ENCODE data around the gene MIPOL1.

- TF ChIP-seq, protein P1, sequence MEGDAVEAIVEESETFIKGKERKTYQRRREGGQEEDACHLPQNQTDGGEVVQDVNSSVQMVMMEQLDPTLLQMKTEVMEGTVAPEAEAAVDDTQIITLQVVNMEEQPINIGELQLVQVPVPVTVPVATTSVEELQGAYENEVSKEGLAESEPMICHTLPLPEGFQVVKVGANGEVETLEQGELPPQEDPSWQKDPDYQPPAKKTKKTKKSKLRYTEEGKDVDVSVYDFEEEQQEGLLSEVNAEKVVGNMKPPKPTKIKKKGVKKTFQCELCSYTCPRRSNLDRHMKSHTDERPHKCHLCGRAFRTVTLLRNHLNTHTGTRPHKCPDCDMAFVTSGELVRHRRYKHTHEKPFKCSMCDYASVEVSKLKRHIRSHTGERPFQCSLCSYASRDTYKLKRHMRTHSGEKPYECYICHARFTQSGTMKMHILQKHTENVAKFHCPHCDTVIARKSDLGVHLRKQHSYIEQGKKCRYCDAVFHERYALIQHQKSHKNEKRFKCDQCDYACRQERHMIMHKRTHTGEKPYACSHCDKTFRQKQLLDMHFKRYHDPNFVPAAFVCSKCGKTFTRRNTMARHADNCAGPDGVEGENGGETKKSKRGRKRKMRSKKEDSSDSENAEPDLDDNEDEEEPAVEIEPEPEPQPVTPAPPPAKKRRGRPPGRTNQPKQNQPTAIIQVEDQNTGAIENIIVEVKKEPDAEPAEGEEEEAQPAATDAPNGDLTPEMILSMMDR (conservative IDR thresholded peaks at IDR 0.05; ENCODE audit: low read depth in 2 of 2), result no peak
- TF ChIP-seq POLR2AphosphoS5 (IDR thresholded peaks at IDR 0.05; ENCODE audit: low read depth) (no peak), EZH2 (IDR thresholded peaks at IDR 0.05; ENCODE audit: low read depth, unreplicated experiment) (no peak), REST (IDR thresholded peaks at IDR 0.05; ENCODE audit: unreplicated experiment) (no peak), EZH2phosphoT487 (IDR thresholded peaks at IDR 0.05; ENCODE audit: unreplicated experiment) (no peak), ETS1 (IDR thresholded peaks at IDR 0.05) (no peak), ZNF331 (CRISPR knock-in tag; IDR thresholded peaks at IDR 0.05; ENCODE audit: low read depth) (no peak), CREB1 (CRISPR knock-in tag; IDR thresholded peaks at IDR 0.05; ENCODE audit: low read depth) (no peak), ZNF114 (CRISPR knock-in tag; IDR thresholded peaks at IDR 0.05) (no peak), NANOG (IDR thresholded peaks at IDR 0.05; ENCODE audit: borderline replicate concordance) (no peak), JUNB (IDR thresholded peaks at IDR 0.05; ENCODE audit: unreplicated experiment) (no peak)
- TF ChIP-seq, protein P2, sequence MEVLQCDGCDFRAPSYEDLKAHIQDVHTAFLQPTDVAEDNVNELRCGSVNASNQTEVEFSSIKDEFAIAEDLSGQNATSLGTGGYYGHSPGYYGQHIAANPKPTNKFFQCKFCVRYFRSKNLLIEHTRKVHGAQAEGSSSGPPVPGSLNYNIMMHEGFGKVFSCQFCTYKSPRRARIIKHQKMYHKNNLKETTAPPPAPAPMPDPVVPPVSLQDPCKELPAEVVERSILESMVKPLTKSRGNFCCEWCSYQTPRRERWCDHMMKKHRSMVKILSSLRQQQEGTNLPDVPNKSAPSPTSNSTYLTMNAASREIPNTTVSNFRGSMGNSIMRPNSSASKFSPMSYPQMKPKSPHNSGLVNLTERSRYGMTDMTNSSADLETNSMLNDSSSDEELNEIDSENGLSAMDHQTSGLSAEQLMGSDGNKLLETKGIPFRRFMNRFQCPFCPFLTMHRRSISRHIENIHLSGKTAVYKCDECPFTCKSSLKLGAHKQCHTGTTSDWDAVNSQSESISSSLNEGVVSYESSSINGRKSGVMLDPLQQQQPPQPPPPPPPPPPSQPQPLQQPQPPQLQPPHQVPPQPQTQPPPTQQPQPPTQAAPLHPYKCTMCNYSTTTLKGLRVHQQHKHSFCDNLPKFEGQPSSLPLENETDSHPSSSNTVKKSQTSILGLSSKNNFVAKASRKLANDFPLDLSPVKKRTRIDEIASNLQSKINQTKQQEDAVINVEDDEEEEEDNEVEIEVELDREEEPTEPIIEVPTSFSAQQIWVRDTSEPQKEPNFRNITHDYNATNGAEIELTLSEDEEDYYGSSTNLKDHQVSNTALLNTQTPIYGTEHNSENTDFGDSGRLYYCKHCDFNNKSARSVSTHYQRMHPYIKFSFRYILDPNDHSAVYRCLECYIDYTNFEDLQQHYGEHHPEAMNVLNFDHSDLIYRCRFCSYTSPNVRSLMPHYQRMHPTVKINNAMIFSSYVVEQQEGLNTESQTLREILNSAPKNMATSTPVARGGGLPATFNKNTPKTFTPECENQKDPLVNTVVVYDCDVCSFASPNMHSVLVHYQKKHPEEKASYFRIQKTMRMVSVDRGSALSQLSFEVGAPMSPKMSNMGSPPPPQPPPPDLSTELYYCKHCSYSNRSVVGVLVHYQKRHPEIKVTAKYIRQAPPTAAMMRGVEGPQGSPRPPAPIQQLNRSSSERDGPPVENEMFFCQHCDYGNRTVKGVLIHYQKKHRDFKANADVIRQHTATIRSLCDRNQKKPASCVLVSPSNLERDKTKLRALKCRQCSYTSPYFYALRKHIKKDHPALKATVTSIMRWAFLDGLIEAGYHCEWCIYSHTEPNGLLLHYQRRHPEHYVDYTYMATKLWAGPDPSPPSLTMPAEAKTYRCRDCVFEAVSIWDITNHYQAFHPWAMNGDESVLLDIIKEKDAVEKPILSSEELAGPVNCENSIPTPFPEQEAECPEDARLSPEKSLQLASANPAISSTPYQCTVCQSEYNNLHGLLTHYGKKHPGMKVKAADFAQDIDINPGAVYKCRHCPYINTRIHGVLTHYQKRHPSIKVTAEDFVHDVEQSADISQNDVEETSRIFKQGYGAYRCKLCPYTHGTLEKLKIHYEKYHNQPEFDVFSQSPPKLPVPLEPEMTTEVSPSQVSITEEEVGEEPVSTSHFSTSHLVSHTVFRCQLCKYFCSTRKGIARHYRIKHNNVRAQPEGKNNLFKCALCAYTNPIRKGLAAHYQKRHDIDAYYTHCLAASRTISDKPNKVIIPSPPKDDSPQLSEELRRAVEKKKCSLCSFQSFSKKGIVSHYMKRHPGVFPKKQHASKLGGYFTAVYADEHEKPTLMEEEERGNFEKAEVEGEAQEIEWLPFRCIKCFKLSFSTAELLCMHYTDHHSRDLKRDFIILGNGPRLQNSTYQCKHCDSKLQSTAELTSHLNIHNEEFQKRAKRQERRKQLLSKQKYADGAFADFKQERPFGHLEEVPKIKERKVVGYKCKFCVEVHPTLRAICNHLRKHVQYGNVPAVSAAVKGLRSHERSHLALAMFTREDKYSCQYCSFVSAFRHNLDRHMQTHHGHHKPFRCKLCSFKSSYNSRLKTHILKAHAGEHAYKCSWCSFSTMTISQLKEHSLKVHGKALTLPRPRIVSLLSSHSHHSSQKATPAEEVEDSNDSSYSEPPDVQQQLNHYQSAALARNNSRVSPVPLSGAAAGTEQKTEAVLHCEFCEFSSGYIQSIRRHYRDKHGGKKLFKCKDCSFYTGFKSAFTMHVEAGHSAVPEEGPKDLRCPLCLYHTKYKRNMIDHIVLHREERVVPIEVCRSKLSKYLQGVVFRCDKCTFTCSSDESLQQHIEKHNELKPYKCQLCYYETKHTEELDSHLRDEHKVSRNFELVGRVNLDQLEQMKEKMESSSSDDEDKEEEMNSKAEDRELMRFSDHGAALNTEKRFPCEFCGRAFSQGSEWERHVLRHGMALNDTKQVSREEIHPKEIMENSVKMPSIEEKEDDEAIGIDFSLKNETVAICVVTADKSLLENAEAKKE (CRISPR knock-in tag; IDR thresholded peaks at IDR 0.05), result no peak
Measured at GRCh38 chr14:37289688-37290087, 92.0 kb downstream of the MIPOL1 start.

Data from GM23338 (cell line).